ENCODE measurements around the gene NR6A1.

- no peak for TF ChIP-seq CTCF (IDR thresholded peaks at IDR 0.05)
- no peak for TF ChIP-seq EZH2 (IDR thresholded peaks at IDR 0.05)
- TF ChIP-seq EZH2phosphoT487 (IDR thresholded peaks at IDR 0.05): no peak
Measured at GRCh38 chr9:124590889-124591641, 180.0 kb downstream of the NR6A1 start.

Data from neural progenitor cell (in vitro differentiated cells).